Measurements from ENCODE around the gene HAGH. TPM values are rescaled to one million over a fixed set of nuclear protein-coding genes. Genes with fewer than 3 reads are reported as not detected.

HAGH gene
- total and polyA plus RNA-seq, 10 of the 15 experiments (the other 5 are each of a cell fraction or from before 2014, with no cell fraction given) = 2.0 to 50.1 (median 22.4) TPM

- TF ChIP-seq E2F4 (IDR thresholded peaks at IDR 0.05; ENCODE audit: low read depth, low read length) (no peak), CREB1 (IDR thresholded peaks at IDR 0.05; ENCODE audit: low read depth) (peak; percentile 100), SIX5 (IDR thresholded peaks at IDR 0.05; ENCODE audit: low read depth, low read length, severe bottlenecking) (peak; percentile 46), PRDM15 (CRISPR knock-in tag; IDR thresholded peaks at IDR 0.05) (no peak), E2F8 (IDR thresholded peaks at IDR 0.05; ENCODE audit: low read depth, partially characterized antibody) (peak; percentile 81), E4F1 (IDR thresholded peaks at IDR 0.05; ENCODE audit: borderline replicate concordance, partially characterized antibody) (peak; percentile 75), CUX1 (IDR thresholded peaks at IDR 0.05; ENCODE audit: insufficient replicate concordance, low read depth, low read length) (no peak), JUND (IDR thresholded peaks at IDR 0.05; ENCODE audit: low read depth, low read length) (no peak), JUNB (IDR thresholded peaks at IDR 0.05) (no peak), BHLHE40 (IDR thresholded peaks at IDR 0.05; ENCODE audit: borderline replicate concordance in 1 of 2, low read depth in 2 of 2, low read length in 1 of 2) (peak; percentile 23 to 81; a peak in 2 of 4 replicates), POLR2AphosphoS5 (IDR thresholded peaks at IDR 0.05; ENCODE audit: low read length) (peak; percentile 49; the same call in 1 of the 2 replicates), HCFC1 (IDR thresholded peaks at IDR 0.05; ENCODE audit: low read length) (peak; percentile 79)
These were observed 44.0 kb downstream of the HAGH start, which contains the start of the genes NUBP2 and SPSB3 (continued) for GRCh38 chr16:1782408-1783264.
